Lower lobe of right lung (tissue), 2 donors: Measurements from ENCODE around the gene KCNG2. TPM values are rescaled to one million over a fixed set of nuclear protein-coding genes. Genes with fewer than 3 reads are reported as not detected.

ENCODE experiments used
- ATAC-seq, 2 donors: fragments of 200-7000 bp; cut with Tn5 transposase; one replicate each; pipeline ENCODE4 v1.9.1; 2020 to 2022; ENCODE audit warnings: mild to moderate bottlenecking in 2 of 2, moderate library complexity in 2 of 2
- DNase-seq: peaks from one replicate; pipeline ENCODE4 v3.0.0-alpha.2; 2020
- H3K27ac ChIP-seq: fragments of 200-600 bp; one replicate; pipeline ENCODE4 v1.8.0; 2022
- H3K27me3 ChIP-seq: fragments of 200-600 bp; one replicate; pipeline ENCODE4 v1.8.0; 2022; ENCODE audit warnings: low read depth
- H3K36me3 ChIP-seq: fragments of 200-600 bp; one replicate; pipeline ENCODE4 v1.8.0; 2022; ENCODE audit warnings: mild to moderate bottlenecking
- H3K4me1 ChIP-seq: fragments of 200-600 bp; one replicate; pipeline ENCODE4 v1.8.0; 2022
- H3K4me3 ChIP-seq: fragments of 200-600 bp; one replicate; pipeline ENCODE4 v1.8.0; 2022; ENCODE audit warnings: mild to moderate bottlenecking
- H3K9me3 ChIP-seq: fragments of 200-600 bp; one replicate; pipeline ENCODE4 v1.8.0; 2022
- CTCF ChIP-seq: fragments of 200-600 bp; IDR thresholded peaks from one replicate; pipeline ENCODE4 v1.8.0; 2022; ENCODE audit warnings: antibody characterized with exemption, mild to moderate bottlenecking
- intact Hi-C: fragments of 100-400 bp; cut with DNase I; formaldehyde crosslinking; loops from one replicate; pipeline ENCODE4 v1.11.0; 2022
- total RNA-seq: library from RNA; stranded (reverse); fragmentation: NEBNext Ultra II Directional; extraction: Animal tissue kit (Norgen Biotek cat#: 25700); gene quantifications from one replicate; pipeline ENCODE4 v1.2.1, GENCODE V29; 2021
- donor health status: DM: no; HTN: yes; CAD: no; lungs with severe emphysema.

KCNG2 gene
- total RNA-seq, 1 donor from 2014 or later: 0.50 TPM

DNA sequence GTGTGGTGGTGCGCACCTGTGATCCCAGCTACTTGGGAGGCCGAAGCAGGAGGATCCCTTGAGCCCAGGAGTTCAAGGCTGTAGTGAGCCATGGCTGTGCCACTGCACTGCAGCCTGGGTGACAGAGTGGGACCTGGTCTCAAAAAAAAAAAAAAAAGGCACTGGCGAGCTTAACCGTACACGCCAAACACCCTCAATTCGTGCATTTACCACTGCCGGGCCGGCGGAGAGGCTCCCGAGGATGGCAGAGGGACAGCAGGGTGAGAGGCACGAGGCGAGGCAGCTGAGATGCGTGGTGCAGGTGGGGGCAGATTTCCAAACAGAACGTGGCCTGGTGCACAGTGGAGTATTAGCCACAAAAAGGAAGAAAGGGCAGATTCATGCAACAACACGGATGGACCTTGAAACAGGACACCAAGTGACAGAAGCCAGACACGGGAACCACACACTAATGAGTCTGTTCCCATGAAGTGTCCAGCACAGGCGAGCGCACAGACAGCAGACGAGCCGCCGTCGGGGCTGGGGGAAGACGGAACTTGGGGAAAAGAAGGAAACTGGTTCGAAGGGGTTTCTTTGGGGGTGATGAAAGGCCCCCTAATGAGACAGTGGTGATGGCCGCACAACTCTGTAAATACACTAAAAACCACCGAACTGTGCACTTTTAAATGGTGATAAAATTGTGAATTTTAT is 126.3 kb downstream of the KCNG2 start:
- Histone ChIP-seq H3K9me3 (peaks cover 2% of the 10 kb centered on the region), H3K4me1 (peaks cover 8% of the 10 kb centered on the region), H3K27ac (no peak overlapping the region), H3K4me3 (no peak overlapping the region), H3K36me3 (peaks cover 32% of the 10 kb centered on the region), H3K27me3 (no peaks in the 10 kb centered on the region)
- intact Hi-C loops: no loop called here
- no peak for TF ChIP-seq CTCF
- ATAC-seq (no peak), DNase-seq (peak; percentile 24)

DNA sequence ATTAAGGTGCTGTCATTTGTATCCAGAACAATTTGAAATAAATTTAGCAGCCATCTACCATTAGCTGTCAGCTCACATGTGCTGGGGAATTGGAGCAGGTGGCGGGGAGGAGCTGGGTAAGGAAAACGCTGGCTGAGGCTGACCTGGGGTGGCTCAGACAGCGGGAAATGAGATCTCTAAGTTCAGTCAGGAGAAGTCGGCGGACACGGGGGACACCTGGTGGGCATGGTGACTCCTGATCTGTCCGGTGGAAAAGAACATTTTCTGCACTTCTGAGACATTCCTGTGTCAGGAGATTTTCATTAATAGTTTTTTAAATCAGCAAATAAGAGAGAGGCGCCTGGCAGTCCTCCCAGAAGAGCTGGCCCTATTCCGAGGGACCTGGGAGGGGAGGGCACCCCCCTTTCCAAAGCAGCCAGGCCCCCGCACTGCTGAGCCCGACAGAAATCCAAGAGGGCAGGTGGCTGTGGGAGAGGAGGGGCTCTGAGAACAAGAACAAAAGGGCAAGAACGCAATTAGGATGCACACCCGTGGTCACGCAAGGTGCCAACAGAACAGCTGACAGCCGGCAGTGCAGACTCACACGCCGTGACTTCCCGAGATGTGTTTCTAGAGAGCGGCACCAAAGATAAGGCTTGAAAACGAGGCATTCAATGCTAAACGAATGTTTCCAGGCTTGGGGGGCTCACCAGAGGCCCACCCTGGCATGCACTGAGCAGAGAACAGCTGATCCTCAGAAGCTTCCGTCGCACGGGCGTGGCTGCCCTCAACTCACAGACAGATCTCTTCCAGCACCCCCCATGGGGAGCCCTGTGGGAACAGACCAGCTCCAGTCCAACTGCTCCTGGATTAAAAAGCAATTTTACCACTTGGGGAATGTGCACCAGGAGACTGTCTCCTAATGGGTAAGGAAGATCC is 127.3 kb downstream of the KCNG2 start:
- Histone ChIP-seq H3K4me1 (peaks cover 8% of the 10 kb centered on the region), H3K27me3 (no peaks in the 10 kb centered on the region), H3K4me3 (no peak overlapping the region), H3K36me3 (peaks cover 32% of the 10 kb centered on the region), H3K27ac (no peak overlapping the region), H3K9me3 (peaks cover 12% of the 10 kb centered on the region)
- intact Hi-C loops: no loop called here
- ATAC-seq (peak; percentile 49 to 50), DNase-seq (peak; percentile 42)
- TF ChIP-seq CTCF: no peak

DNA sequence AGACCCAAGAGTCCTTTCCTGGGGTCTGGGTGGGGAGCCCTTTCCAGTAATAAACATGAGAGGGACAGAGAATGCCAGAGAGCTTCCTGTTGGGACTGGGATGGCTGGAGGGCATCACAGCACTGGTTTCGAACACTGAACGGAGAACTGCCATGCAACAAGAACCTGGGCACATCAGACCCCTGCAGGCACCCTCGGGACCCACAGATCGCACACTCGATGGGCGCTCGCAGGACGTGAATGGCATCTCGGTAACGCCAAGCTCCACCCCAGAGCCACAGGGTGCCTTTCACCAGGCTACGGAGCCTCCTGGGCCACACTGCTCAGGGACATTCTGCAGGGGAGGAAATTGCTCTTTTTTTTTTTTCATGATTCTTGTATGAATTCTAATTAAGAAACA is 128.6 kb downstream of the KCNG2 start:
- Histone ChIP-seq H3K36me3 (peaks cover 32% of the 10 kb centered on the region), H3K27me3 (no peaks in the 10 kb centered on the region), H3K4me1 (peaks cover 8% of the 10 kb centered on the region), H3K4me3 (no peak overlapping the region), H3K27ac (no peak overlapping the region), H3K9me3 (peaks cover 21% of the 10 kb centered on the region)
- DNase-seq: peak; percentile 18
- no peak for ATAC-seq
- no peak for TF ChIP-seq CTCF
- intact Hi-C loops: no loop called here

GRCh38 chr18:79926715-79927606 is 129.2 kb downstream of the KCNG2 start:
- Histone ChIP-seq H3K9me3 (peaks cover 28% of the 10 kb centered on the region), H3K36me3 (peaks cover 32% of the 10 kb centered on the region), H3K27me3 (no peaks in the 10 kb centered on the region), H3K4me3 (no peak overlapping the region), H3K4me1 (peaks cover 8% of the 10 kb centered on the region), H3K27ac (no peak overlapping the region)
- intact Hi-C loops: no loop called here
- no peak for TF ChIP-seq CTCF
- ATAC-seq (peak; percentile 25 to 33), DNase-seq (peak; percentile 40)
